NCI-H128 (cell line): Measurements from ENCODE around the gene MOCS1.

Experiments used
- DNase-seq: peaks from one replicate; lab custom pipeline; 2025; ENCODE audit not compliant: unreplicated experiment; lab: John Stamatoyannopoulos, UW

Gene MOCS1

GRCh38 chr6:39904946-39905639, 29.2 kb downstream of the MOCS1 start:
- DNase-seq = no peak

- DNase-seq = no peak
Observed at GRCh38 chr6:39903656-39904055, 30.6 kb downstream of the MOCS1 start.

GRCh38 chr6:39902786-39903465, 31.3 kb downstream of the MOCS1 start:
- no peak for DNase-seq

GRCh38 chr6:39902136-39902535, 32.1 kb downstream of the MOCS1 start:
- no peak for DNase-seq

- DNase-seq = no peak
Observed at GRCh38 chr6:39901670-39902069, 32.6 kb downstream of the MOCS1 start.

GRCh38 chr6:39901116-39901655, 33.1 kb downstream of the MOCS1 start:
- DNase-seq = no peak

- DNase-seq = no peak
Observed at GRCh38 chr6:39899554-39900295, 34.5 kb downstream of the MOCS1 start.

- DNase-seq = no peak
Observed at GRCh38 chr6:39898625-39899024, 35.6 kb downstream of the MOCS1 start.

GRCh38 chr6:39897698-39898097, 36.6 kb downstream of the MOCS1 start:
- no peak for DNase-seq

- no peak for DNase-seq
Observed at GRCh38 chr6:39896701-39897100, 37.6 kb downstream of the MOCS1 start.

GRCh38 chr6:39893286-39893685, 41.0 kb downstream of the MOCS1 start:
- DNase-seq = no peak

- DNase-seq = no peak
Observed at GRCh38 chr6:39892490-39893129, 41.7 kb downstream of the MOCS1 start.

- no peak for DNase-seq
Observed at GRCh38 chr6:39891976-39892375, 42.3 kb downstream of the MOCS1 start.

- no peak for DNase-seq
Observed at GRCh38 chr6:39891353-39891752, 42.9 kb downstream of the MOCS1 start.

GRCh38 chr6:39889229-39889628, 45.0 kb downstream of the MOCS1 start:
- DNase-seq = no peak

- no peak for DNase-seq
Observed at GRCh38 chr6:39887692-39888450, 46.4 kb downstream of the MOCS1 start.

GRCh38 chr6:39886871-39887270, 47.4 kb downstream of the MOCS1 start:
- no peak for DNase-seq

GRCh38 chr6:39885691-39886090, 48.6 kb downstream of the MOCS1 start:
- no peak for DNase-seq

GRCh38 chr6:39884696-39885095, 49.6 kb downstream of the MOCS1 start:
- DNase-seq = no peak

GRCh38 chr6:39882531-39882899, 51.7 kb downstream of the MOCS1 start:
- no peak for DNase-seq
